ENCODE data around the gene NFAM1.

DNA sequence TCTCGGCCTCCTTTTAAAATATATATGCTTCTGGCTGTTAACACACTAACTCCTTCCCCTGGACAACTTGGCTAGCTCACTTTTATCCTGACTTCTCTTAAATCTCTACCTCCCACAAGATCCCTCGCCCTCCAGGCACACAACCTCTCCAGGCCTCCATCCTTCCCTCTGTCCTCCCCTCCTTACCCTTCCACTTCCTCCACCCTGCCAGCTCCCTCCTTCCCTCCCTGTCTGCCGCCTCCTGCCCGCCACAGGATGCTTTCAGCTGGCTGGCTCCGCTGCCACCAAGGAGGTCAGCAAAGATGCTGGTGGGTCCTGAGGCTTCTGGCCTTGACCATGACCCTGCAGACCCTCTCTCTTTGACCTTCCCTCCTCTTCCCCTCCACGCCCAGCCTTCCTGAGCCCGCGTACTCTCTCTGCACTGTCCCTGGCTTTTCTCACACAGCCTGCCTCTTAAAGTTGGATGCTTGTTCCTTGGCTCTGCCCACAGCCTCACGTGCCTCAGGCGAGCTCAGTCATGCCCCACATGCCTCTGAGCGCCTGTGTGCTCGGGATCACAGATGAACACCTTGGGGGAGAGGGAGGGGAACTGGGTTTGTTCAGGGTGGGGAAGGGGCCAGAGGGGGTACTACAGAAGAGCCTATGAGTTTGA lies 6.7 kb downstream of the NFAM1 start:
- TF ChIP-seq, protein P1, sequence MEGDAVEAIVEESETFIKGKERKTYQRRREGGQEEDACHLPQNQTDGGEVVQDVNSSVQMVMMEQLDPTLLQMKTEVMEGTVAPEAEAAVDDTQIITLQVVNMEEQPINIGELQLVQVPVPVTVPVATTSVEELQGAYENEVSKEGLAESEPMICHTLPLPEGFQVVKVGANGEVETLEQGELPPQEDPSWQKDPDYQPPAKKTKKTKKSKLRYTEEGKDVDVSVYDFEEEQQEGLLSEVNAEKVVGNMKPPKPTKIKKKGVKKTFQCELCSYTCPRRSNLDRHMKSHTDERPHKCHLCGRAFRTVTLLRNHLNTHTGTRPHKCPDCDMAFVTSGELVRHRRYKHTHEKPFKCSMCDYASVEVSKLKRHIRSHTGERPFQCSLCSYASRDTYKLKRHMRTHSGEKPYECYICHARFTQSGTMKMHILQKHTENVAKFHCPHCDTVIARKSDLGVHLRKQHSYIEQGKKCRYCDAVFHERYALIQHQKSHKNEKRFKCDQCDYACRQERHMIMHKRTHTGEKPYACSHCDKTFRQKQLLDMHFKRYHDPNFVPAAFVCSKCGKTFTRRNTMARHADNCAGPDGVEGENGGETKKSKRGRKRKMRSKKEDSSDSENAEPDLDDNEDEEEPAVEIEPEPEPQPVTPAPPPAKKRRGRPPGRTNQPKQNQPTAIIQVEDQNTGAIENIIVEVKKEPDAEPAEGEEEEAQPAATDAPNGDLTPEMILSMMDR (IDR thresholded peaks at IDR 0.05): no peak
- no peak for TF ChIP-seq POLR2A (IDR thresholded peaks at IDR 0.05)

Measured in uterus (tissue), 2 donors.